Measurements from ENCODE around the gene ZBTB4.

The ZBTB4 gene

GRCh38 chr17:7466318-7466638 is 13.2 kb downstream of the ZBTB4 start:
- no peaks in the 10 kb centered on the region for H3K4me1 ChIP-seq (ENCODE audit: low read depth, poor library complexity, severe bottlenecking)
- no peak overlapping the region for H3K9ac ChIP-seq
- H3K27me3 ChIP-seq (ENCODE audit: insufficient read depth, low read depth), result no peaks in the 10 kb centered on the region
- H3K79me2 ChIP-seq (ENCODE audit: insufficient read depth, low read depth), result no peaks in the 10 kb centered on the region
- no peak overlapping the region for H3K27ac ChIP-seq
- H4K20me1 ChIP-seq (ENCODE audit: insufficient read depth), result no peaks in the 10 kb centered on the region
- TF ChIP-seq CTCF (conservative IDR thresholded peaks at IDR 0.05; ENCODE audit: low read depth, low read length), result no peak
- no peak overlapping the region for H3K4me2 ChIP-seq
- no peaks in the 10 kb centered on the region for H3K36me3 ChIP-seq (ENCODE audit: insufficient read depth)
- H2AFZ ChIP-seq (ENCODE audit: low read depth), result no peak overlapping the region
- H3K4me3 ChIP-seq (IDR thresholded peaks at IDR 0.05; ENCODE audit: insufficient read depth, low read depth, low read length), result no peak overlapping the region

- Histone ChIP-seq H3K79me2 (ENCODE audit: insufficient read depth, low read depth) (no peaks in the 10 kb centered on the region), H2AFZ (ENCODE audit: low read depth) (no peak overlapping the region), H3K4me2 (no peak overlapping the region), H3K4me3 (IDR thresholded peaks at IDR 0.05; ENCODE audit: insufficient read depth, low read depth, low read length) (no peak overlapping the region), H3K4me1 (ENCODE audit: low read depth, poor library complexity, severe bottlenecking) (no peaks in the 10 kb centered on the region), H3K9ac (no peak overlapping the region), H3K27ac (no peak overlapping the region), H4K20me1 (ENCODE audit: insufficient read depth) (no peaks in the 10 kb centered on the region), H3K36me3 (ENCODE audit: insufficient read depth) (no peaks in the 10 kb centered on the region), H3K27me3 (ENCODE audit: insufficient read depth, low read depth) (no peaks in the 10 kb centered on the region)
- no peak for TF ChIP-seq CTCF (conservative IDR thresholded peaks at IDR 0.05; ENCODE audit: low read depth, low read length)
Observed at GRCh38 chr17:7465597-7466275, 13.7 kb downstream of the ZBTB4 start.

- H3K9ac ChIP-seq, result no peak overlapping the region
- no peaks in the 10 kb centered on the region for H3K36me3 ChIP-seq (ENCODE audit: insufficient read depth)
- no peak overlapping the region for H2AFZ ChIP-seq (ENCODE audit: low read depth)
- H3K79me2 ChIP-seq (ENCODE audit: insufficient read depth, low read depth), result no peaks in the 10 kb centered on the region
- no peak overlapping the region for H3K27ac ChIP-seq
- no peaks in the 10 kb centered on the region for H4K20me1 ChIP-seq (ENCODE audit: insufficient read depth)
- no peak overlapping the region for H3K4me3 ChIP-seq (IDR thresholded peaks at IDR 0.05; ENCODE audit: insufficient read depth, low read depth, low read length)
- no peak overlapping the region for H3K4me2 ChIP-seq
- H3K27me3 ChIP-seq (ENCODE audit: insufficient read depth, low read depth), result no peaks in the 10 kb centered on the region
- no peak for TF ChIP-seq CTCF (conservative IDR thresholded peaks at IDR 0.05; ENCODE audit: low read depth, low read length)
- H3K4me1 ChIP-seq (ENCODE audit: low read depth, poor library complexity, severe bottlenecking), result no peaks in the 10 kb centered on the region
Observed at GRCh38 chr17:7464081-7464480, 15.3 kb downstream of the ZBTB4 start.

- H3K27me3 ChIP-seq (ENCODE audit: insufficient read depth, low read depth), result no peaks in the 10 kb centered on the region
- no peak overlapping the region for H3K27ac ChIP-seq
- H3K36me3 ChIP-seq (ENCODE audit: insufficient read depth), result no peaks in the 10 kb centered on the region
- no peaks in the 10 kb centered on the region for H3K79me2 ChIP-seq (ENCODE audit: insufficient read depth, low read depth)
- no peaks in the 10 kb centered on the region for H3K4me1 ChIP-seq (ENCODE audit: low read depth, poor library complexity, severe bottlenecking)
- no peak overlapping the region for H3K4me3 ChIP-seq (IDR thresholded peaks at IDR 0.05; ENCODE audit: insufficient read depth, low read depth, low read length)
- no peak overlapping the region for H3K4me2 ChIP-seq
- H3K9ac ChIP-seq, result no peak overlapping the region
- H4K20me1 ChIP-seq (ENCODE audit: insufficient read depth), result no peaks in the 10 kb centered on the region
- no peak for TF ChIP-seq CTCF (conservative IDR thresholded peaks at IDR 0.05; ENCODE audit: low read depth, low read length)
- no peak overlapping the region for H2AFZ ChIP-seq (ENCODE audit: low read depth)
Observed at GRCh38 chr17:7463372-7463846, 16.0 kb downstream of the ZBTB4 start.

All from KMS-11 (cell line).